SK-N-SH treated with all-trans-retinoic acid at 6 μM for 48 hours (cell line): ENCODE measurements around the gene CAPN10.

Experiments used
- ARNTL ChIP-seq: fragments of 450-650 bp; formaldehyde crosslinking; IDR thresholded peaks from 2 replicates; pipeline ENCODE4 v1.5.0; 2020; ENCODE audit warnings: low read depth, mild to moderate bottlenecking, moderate library complexity, borderline replicate concordance
- CSRNP3 ChIP-seq: fragments of 250-450 bp; sonication (Bioruptor Pico); IDR thresholded peaks from 2 replicates; pipeline ENCODE4 v1.5.1; 2021; ENCODE audit warnings: mild to moderate bottlenecking, moderate library complexity
- ISL1 ChIP-seq: fragments of 250-450 bp; sonication (Bioruptor Pico); IDR thresholded peaks from 2 replicates; pipeline ENCODE4 v2.1.2; 2022; ENCODE audit warnings: mild to moderate bottlenecking, moderate library complexity
- PATZ1 ChIP-seq: fragments of 250-450 bp; sonication (Bioruptor Pico); IDR thresholded peaks from 2 replicates; pipeline ENCODE4 v1.8.0; 2020; ENCODE audit warnings: mild to moderate bottlenecking, moderate library complexity, borderline replicate concordance
- SNAI2 ChIP-seq: fragments of 250-450 bp; sonication (Bioruptor Pico); IDR thresholded peaks from 2 replicates; pipeline ENCODE4 v1.5.0; 2020; ENCODE audit warnings: mild to moderate bottlenecking, moderate library complexity
- TOX ChIP-seq: fragments of 250-450 bp; sonication (Bioruptor Pico); IDR thresholded peaks from 2 replicates; pipeline ENCODE4 v1.8.0; 2021; ENCODE audit warnings: mild to moderate bottlenecking, moderate library complexity, borderline replicate concordance
- ZFP3 ChIP-seq: fragments of 250-450 bp; sonication (Bioruptor Pico); IDR thresholded peaks from 2 replicates; pipeline ENCODE4 v1.5.0; 2020; ENCODE audit warnings: mild to moderate bottlenecking, moderate library complexity
- ZFP30 ChIP-seq: fragments of 450-650 bp; formaldehyde crosslinking; IDR thresholded peaks from 2 replicates; pipeline ENCODE4 v1.5.0; 2022; ENCODE audit warnings: mild to moderate bottlenecking, moderate library complexity
- ZNF70 ChIP-seq: fragments of 450-650 bp; formaldehyde crosslinking; IDR thresholded peaks from 2 replicates; pipeline ENCODE4 v1.5.0; 2020; ENCODE audit warnings: mild to moderate bottlenecking, moderate library complexity
- ZNF8 ChIP-seq: fragments of 450-650 bp; formaldehyde crosslinking; IDR thresholded peaks from 2 replicates; pipeline ENCODE4 v1.5.0; 2020; ENCODE audit warnings: mild to moderate bottlenecking, moderate library complexity
- TF ChIP-seq, protein P1 (sequence below): fragments of 250-450 bp; sonication (Bioruptor Pico); IDR thresholded peaks from 2 replicates; pipeline ENCODE4 v1.5.1; 2020; ENCODE audit warnings: low read depth, mild to moderate bottlenecking, moderate library complexity
- TF ChIP-seq, protein P2 (sequence below): fragments of 250-450 bp; sonication (Bioruptor Pico); IDR thresholded peaks from 2 replicates; pipeline ENCODE4 v1.5.0; 2020; ENCODE audit warnings: mild to moderate bottlenecking, moderate library complexity

DNA sequence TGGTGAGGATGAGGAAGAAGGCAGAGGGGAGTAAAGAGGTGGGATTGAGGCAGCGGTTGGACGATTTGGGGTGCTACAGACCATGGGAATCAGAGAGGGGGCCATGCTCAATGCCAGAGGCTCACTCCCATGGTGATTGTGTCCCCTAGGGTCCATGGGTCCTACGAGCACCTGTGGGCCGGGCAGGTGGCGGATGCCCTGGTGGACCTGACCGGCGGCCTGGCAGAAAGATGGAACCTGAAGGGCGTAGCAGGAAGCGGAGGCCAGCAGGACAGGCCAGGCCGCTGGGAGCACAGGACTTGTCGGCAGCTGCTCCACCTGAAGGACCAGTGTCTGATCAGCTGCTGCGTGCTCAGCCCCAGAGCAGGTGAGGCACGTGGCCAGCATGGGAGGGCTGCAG is 5.2 kb downstream of the CAPN10 start:
- TF ChIP-seq PATZ1: no peak
- no peak for TF ChIP-seq SNAI2 (CRISPR knock-in tag)
- no peak for TF ChIP-seq ZNF70 (CRISPR knock-in tag)
- TF ChIP-seq, protein P1, sequence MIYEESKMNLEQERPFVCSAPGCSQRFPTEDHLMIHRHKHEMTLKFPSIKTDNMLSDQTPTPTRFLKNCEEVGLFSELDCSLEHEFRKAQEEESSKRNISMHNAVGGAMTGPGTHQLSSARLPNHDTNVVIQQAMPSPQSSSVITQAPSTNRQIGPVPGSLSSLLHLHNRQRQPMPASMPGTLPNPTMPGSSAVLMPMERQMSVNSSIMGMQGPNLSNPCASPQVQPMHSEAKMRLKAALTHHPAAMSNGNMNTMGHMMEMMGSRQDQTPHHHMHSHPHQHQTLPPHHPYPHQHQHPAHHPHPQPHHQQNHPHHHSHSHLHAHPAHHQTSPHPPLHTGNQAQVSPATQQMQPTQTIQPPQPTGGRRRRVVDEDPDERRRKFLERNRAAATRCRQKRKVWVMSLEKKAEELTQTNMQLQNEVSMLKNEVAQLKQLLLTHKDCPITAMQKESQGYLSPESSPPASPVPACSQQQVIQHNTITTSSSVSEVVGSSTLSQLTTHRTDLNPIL (CRISPR knock-in tag): no peak
- no peak for TF ChIP-seq ZFP30 (CRISPR knock-in tag)
- no peak for TF ChIP-seq ZFP3
- no peak for TF ChIP-seq ARNTL (CRISPR knock-in tag)
- TF ChIP-seq, protein P2, sequence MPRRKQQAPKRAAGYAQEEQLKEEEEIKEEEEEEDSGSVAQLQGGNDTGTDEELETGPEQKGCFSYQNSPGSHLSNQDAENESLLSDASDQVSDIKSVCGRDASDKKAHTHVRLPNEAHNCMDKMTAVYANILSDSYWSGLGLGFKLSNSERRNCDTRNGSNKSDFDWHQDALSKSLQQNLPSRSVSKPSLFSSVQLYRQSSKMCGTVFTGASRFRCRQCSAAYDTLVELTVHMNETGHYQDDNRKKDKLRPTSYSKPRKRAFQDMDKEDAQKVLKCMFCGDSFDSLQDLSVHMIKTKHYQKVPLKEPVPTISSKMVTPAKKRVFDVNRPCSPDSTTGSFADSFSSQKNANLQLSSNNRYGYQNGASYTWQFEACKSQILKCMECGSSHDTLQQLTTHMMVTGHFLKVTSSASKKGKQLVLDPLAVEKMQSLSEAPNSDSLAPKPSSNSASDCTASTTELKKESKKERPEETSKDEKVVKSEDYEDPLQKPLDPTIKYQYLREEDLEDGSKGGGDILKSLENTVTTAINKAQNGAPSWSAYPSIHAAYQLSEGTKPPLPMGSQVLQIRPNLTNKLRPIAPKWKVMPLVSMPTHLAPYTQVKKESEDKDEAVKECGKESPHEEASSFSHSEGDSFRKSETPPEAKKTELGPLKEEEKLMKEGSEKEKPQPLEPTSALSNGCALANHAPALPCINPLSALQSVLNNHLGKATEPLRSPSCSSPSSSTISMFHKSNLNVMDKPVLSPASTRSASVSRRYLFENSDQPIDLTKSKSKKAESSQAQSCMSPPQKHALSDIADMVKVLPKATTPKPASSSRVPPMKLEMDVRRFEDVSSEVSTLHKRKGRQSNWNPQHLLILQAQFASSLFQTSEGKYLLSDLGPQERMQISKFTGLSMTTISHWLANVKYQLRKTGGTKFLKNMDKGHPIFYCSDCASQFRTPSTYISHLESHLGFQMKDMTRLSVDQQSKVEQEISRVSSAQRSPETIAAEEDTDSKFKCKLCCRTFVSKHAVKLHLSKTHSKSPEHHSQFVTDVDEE (CRISPR knock-in tag): no peak
- no peak for TF ChIP-seq ZNF8 (CRISPR knock-in tag)
- TF ChIP-seq ISL1: no peak
- TF ChIP-seq TOX (CRISPR knock-in tag): no peak
- no peak for TF ChIP-seq CSRNP3 (CRISPR knock-in tag)
